ENCODE results near the gene PACRG.

The PACRG gene

GRCh38 chr6:163166507-163166906 is 438.7 kb downstream of the PACRG start:
- Mint-ChIP-seq H3K4me3 (no peak overlapping the region), H3K4me1 (peaks cover 3% of the 10 kb centered on the region)

GRCh38 chr6:163169521-163169920 is 441.7 kb downstream of the PACRG start:
- no peaks in the 10 kb centered on the region for H3K9me3 Mint-ChIP-seq
- DNase-seq (ENCODE audit: low spot score in 2 of 2) (no peak), ATAC-seq (ENCODE audit: low read depth) (no peak)
- no peak overlapping the region for H3K4me3 Mint-ChIP-seq
- no peak overlapping the region for H3K27ac Mint-ChIP-seq
- no peaks in the 10 kb centered on the region for H3K36me3 Mint-ChIP-seq
- H3K4me1 Mint-ChIP-seq: peaks cover 3% of the 10 kb centered on the region
- H3K27me3 Mint-ChIP-seq: peaks cover 2% of the 10 kb centered on the region

More at GRCh38 chr6:163166507-163166906, 438.7 kb downstream of the PACRG start:
- Mint-ChIP-seq H3K27me3 (peaks cover 3% of the 10 kb centered on the region), H3K27ac (no peak overlapping the region), H3K9me3 (no peaks in the 10 kb centered on the region), H3K36me3 (no peaks in the 10 kb centered on the region)
- no peak for DNase-seq (ENCODE audit: low spot score in 2 of 2)
- ATAC-seq (ENCODE audit: low read depth): no peak

- ATAC-seq (ENCODE audit: low read depth) (peak; percentile 55), DNase-seq (ENCODE audit: low spot score in 2 of 2) (peak in 1 of 2 donors; percentile 7)
- Mint-ChIP-seq H3K27me3 (peaks cover 2% of the 10 kb centered on the region), H3K36me3 (no peaks in the 10 kb centered on the region), H3K9me3 (no peaks in the 10 kb centered on the region), H3K4me1 (peaks cover 3% of the 10 kb centered on the region), H3K4me3 (no peak overlapping the region), H3K27ac (no peak overlapping the region)
These were observed 442.6 kb downstream of the PACRG start for GRCh38 chr6:163170294-163170883.

- Mint-ChIP-seq H3K27ac (no peak overlapping the region), H3K27me3 (peaks cover 6% of the 10 kb centered on the region), H3K9me3 (no peaks in the 10 kb centered on the region), H3K4me1 (peaks cover 3% of the 10 kb centered on the region), H3K4me3 (no peak overlapping the region), H3K36me3 (no peaks in the 10 kb centered on the region)
- DNase-seq (ENCODE audit: low spot score in 2 of 2): no peak
- ATAC-seq (ENCODE audit: low read depth): no peak
These were observed 446.0 kb downstream of the PACRG start for GRCh38 chr6:163173741-163174140.

- Mint-ChIP-seq H3K36me3 (no peaks in the 10 kb centered on the region), H3K27ac (no peak overlapping the region), H3K4me1 (peaks cover 3% of the 10 kb centered on the region), H3K27me3 (peaks cover 6% of the 10 kb centered on the region), H3K4me3 (no peak overlapping the region), H3K9me3 (no peaks in the 10 kb centered on the region)
- ATAC-seq (ENCODE audit: low read depth): no peak
- DNase-seq (ENCODE audit: low spot score in 2 of 2): no peak
These were observed 447.5 kb downstream of the PACRG start for GRCh38 chr6:163175301-163175700.

- H3K36me3 Mint-ChIP-seq: no peaks in the 10 kb centered on the region
- no peaks in the 10 kb centered on the region for H3K4me1 Mint-ChIP-seq
- DNase-seq (ENCODE audit: low spot score in 2 of 2) (no peak), ATAC-seq (ENCODE audit: low read depth) (no peak)
- peaks cover 6% of the 10 kb centered on the region for H3K27me3 Mint-ChIP-seq
- no peaks in the 10 kb centered on the region for H3K9me3 Mint-ChIP-seq
- H3K27ac Mint-ChIP-seq: no peak overlapping the region
- no peak overlapping the region for H3K4me3 Mint-ChIP-seq
These were observed 448.3 kb downstream of the PACRG start for GRCh38 chr6:163176097-163176496.

GRCh38 chr6:163177007-163177406 is 449.2 kb downstream of the PACRG start:
- no peaks in the 10 kb centered on the region for H3K36me3 Mint-ChIP-seq
- H3K9me3 Mint-ChIP-seq: no peaks in the 10 kb centered on the region
- no peak for ATAC-seq (ENCODE audit: low read depth)
- H3K27me3 Mint-ChIP-seq: peaks cover 9% of the 10 kb centered on the region
- DNase-seq (ENCODE audit: low spot score in 2 of 2): no peak
- H3K4me1 Mint-ChIP-seq: no peaks in the 10 kb centered on the region
- no peak overlapping the region for H3K4me3 Mint-ChIP-seq
- H3K27ac Mint-ChIP-seq: no peak overlapping the region

GRCh38 chr6:163177892-163178420 is 450.2 kb downstream of the PACRG start:
- Mint-ChIP-seq H3K4me3 (no peak overlapping the region), H3K36me3 (no peaks in the 10 kb centered on the region), H3K27ac (no peak overlapping the region), H3K27me3 (peaks cover 10% of the 10 kb centered on the region), H3K9me3 (no peaks in the 10 kb centered on the region), H3K4me1 (no peaks in the 10 kb centered on the region)
- ATAC-seq (ENCODE audit: low read depth) (no peak), DNase-seq (ENCODE audit: low spot score in 2 of 2) (no peak)

GRCh38 chr6:163179061-163179460 is 451.3 kb downstream of the PACRG start:
- ATAC-seq (ENCODE audit: low read depth) (no peak), DNase-seq (ENCODE audit: low spot score in 2 of 2) (no peak)
- Mint-ChIP-seq H3K4me3 (no peak overlapping the region), H3K27me3 (peaks cover 10% of the 10 kb centered on the region), H3K9me3 (no peaks in the 10 kb centered on the region), H3K4me1 (no peaks in the 10 kb centered on the region), H3K36me3 (no peaks in the 10 kb centered on the region), H3K27ac (no peak overlapping the region)

GRCh38 chr6:163179721-163180120 is 451.9 kb downstream of the PACRG start:
- Mint-ChIP-seq H3K9me3 (no peaks in the 10 kb centered on the region), H3K36me3 (no peaks in the 10 kb centered on the region), H3K4me1 (no peaks in the 10 kb centered on the region), H3K4me3 (no peak overlapping the region), H3K27ac (no peak overlapping the region), H3K27me3 (peaks cover 8% of the 10 kb centered on the region)
- ATAC-seq (ENCODE audit: low read depth) (no peak), DNase-seq (ENCODE audit: low spot score in 2 of 2) (no peak)

GRCh38 chr6:163180874-163181541 is 453.2 kb downstream of the PACRG start:
- Mint-ChIP-seq H3K4me1 (no peaks in the 10 kb centered on the region), H3K27ac (no peak overlapping the region), H3K9me3 (no peaks in the 10 kb centered on the region), H3K27me3 (peaks cover 8% of the 10 kb centered on the region), H3K36me3 (no peaks in the 10 kb centered on the region), H3K4me3 (no peak overlapping the region)
- ATAC-seq (ENCODE audit: low read depth): no peak
- DNase-seq (ENCODE audit: low spot score in 2 of 2): no peak

- DNase-seq (ENCODE audit: low spot score in 2 of 2) (no peak), ATAC-seq (ENCODE audit: low read depth) (no peak)
- Mint-ChIP-seq H3K27ac (no peak overlapping the region), H3K4me3 (no peak overlapping the region), H3K4me1 (no peaks in the 10 kb centered on the region), H3K9me3 (no peaks in the 10 kb centered on the region), H3K27me3 (peaks cover 11% of the 10 kb centered on the region), H3K36me3 (no peaks in the 10 kb centered on the region)
These were observed 453.9 kb downstream of the PACRG start for GRCh38 chr6:163181666-163182180.

- H3K27ac Mint-ChIP-seq: no peak overlapping the region
- H3K4me1 Mint-ChIP-seq: no peaks in the 10 kb centered on the region
- peaks cover 8% of the 10 kb centered on the region for H3K27me3 Mint-ChIP-seq
- no peak for ATAC-seq (ENCODE audit: low read depth)
- no peak overlapping the region for H3K4me3 Mint-ChIP-seq
- no peak for DNase-seq (ENCODE audit: low spot score in 2 of 2)
- no peaks in the 10 kb centered on the region for H3K9me3 Mint-ChIP-seq
- no peaks in the 10 kb centered on the region for H3K36me3 Mint-ChIP-seq
These were observed 454.9 kb downstream of the PACRG start for GRCh38 chr6:163182696-163183095.

- no peak overlapping the region for H3K4me3 Mint-ChIP-seq
- H3K4me1 Mint-ChIP-seq: no peaks in the 10 kb centered on the region
- ATAC-seq (ENCODE audit: low read depth) (no peak), DNase-seq (ENCODE audit: low spot score in 2 of 2) (no peak)
- H3K36me3 Mint-ChIP-seq: no peaks in the 10 kb centered on the region
- no peaks in the 10 kb centered on the region for H3K9me3 Mint-ChIP-seq
- H3K27ac Mint-ChIP-seq: no peak overlapping the region
- peaks cover 8% of the 10 kb centered on the region for H3K27me3 Mint-ChIP-seq
These were observed 456.0 kb downstream of the PACRG start for GRCh38 chr6:163183806-163184205.

Measured in memory B cell (primary cell).